Loucy (cell line): ENCODE measurements around the gene MPRIP.
"Not testable (repeated sequence)": the region's sequence is repeated elsewhere in the genome, so short reads cannot be mapped to it uniquely, and the experiment has no call there.

Experiments used
- CTCF ChIP-seq: fragments of 200-600 bp; sonication (generic); conservative IDR thresholded peaks from 2 replicates; pipeline ENCODE4 v1.5.1; 2014; ENCODE audit warnings: mild to moderate bottlenecking, antibody characterized with exemption, low read length
- EZH2phosphoT487 ChIP-seq: fragments of 200-600 bp; IDR thresholded peaks from 2 replicates; pipeline ENCODE4 v1.6.1; 2018; ENCODE audit warnings: antibody characterized with exemption, mild to moderate bottlenecking, moderate library complexity, borderline replicate concordance

- TF ChIP-seq CTCF, EZH2phosphoT487: not testable (repeated sequence)
Measured at GRCh38 chr17:17002731-17003715, 39.2 kb upstream of the MPRIP start.
